CD4-positive, alpha-beta T cell treated with Interleukin-21 for 1 hour (primary cell): ENCODE results near the gene GUF1.
A peak's percentile ranks its signal among the peaks of the same experiment; 100 is the strongest.

Experiments used
- DNase-seq: peaks from one replicate; pipeline ENCODE4 v3.0.0-alpha.2; 2020

The GUF1 gene, protein sequence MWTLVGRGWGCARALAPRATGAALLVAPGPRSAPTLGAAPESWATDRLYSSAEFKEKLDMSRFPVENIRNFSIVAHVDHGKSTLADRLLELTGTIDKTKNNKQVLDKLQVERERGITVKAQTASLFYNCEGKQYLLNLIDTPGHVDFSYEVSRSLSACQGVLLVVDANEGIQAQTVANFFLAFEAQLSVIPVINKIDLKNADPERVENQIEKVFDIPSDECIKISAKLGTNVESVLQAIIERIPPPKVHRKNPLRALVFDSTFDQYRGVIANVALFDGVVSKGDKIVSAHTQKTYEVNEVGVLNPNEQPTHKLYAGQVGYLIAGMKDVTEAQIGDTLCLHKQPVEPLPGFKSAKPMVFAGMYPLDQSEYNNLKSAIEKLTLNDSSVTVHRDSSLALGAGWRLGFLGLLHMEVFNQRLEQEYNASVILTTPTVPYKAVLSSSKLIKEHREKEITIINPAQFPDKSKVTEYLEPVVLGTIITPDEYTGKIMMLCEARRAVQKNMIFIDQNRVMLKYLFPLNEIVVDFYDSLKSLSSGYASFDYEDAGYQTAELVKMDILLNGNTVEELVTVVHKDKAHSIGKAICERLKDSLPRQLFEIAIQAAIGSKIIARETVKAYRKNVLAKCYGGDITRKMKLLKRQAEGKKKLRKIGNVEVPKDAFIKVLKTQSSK

GRCh38 chr4:44678094-44679041 is at the start of gene GUF1:
GUF1 (plus strand) TSS chr4:44678420; CDS start chr4:44678623, 203 bp downstream.
- DNase-seq: peak; percentile 90

GRCh38 chr4:44629280-44629866 is 48.8 kb upstream of the GUF1 start:
- DNase-seq: peak; percentile 62

DNA sequence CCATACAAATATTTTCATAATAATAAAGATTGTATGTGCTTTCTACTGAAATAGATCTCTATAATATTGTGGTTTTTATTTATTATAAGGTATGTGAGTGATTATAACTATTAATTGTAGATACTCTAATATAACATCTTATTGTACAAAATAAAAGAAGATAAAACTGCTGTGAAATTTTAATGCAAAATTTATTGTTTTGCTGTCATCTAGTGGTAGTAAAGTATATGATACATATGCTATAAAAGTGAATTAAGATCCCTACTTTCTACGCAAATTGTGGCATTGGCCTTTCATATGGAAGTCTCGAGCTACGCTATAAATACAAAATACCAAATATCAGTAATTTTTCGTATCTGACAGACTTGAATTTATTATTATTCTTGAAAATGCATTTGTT is 46.1 kb upstream of the GUF1 start:
- DNase-seq: no peak

- DNase-seq: no peak
Observed at GRCh38 chr4:44632733-44633132, 45.5 kb upstream of the GUF1 start.

DNA sequence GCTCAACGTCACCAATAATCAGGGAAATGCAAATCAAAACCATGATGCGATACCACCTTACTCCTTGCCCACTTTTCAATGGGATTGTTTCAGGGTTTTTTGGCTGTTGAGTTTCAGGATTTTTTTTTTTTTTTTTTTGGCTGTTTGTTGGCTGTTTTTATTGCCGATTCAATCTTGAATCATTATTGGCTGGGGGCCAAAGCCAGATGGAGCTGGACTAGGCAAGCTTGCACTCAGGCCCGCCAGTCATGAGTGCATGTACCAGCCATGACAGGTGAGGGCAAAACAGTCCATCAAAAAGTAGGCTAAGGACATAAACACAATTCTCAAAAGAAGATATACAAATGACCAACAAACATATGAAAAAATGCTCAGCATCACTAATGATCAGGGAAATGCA is 40.1 kb upstream of the GUF1 start:
- no peak for DNase-seq

DNA sequence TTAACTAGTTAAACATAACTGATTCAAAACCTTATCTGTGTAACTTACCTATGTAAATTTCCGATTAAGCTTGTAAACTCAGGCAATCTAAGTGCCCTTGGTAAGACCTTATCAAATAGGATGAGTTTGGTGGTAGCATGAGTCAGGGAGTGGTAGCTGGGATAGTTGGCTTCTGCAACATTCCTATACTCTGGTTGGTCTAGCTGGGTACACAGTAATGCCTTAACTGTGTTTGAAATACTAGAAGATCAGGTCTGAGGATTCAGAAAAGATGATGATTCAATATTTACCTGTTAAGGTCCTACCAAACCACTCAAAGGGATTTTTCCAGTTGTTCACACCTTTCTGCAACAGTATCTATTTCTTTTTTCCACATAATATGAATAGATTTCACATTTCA is 32.1 kb upstream of the GUF1 start:
- no peak for DNase-seq

GRCh38 chr4:44651425-44651824 is 26.8 kb upstream of the GUF1 start, which contains the start of gene YIPF7:
YIPF7 (minus strand) TSS chr4:44651625; CDS start chr4:44650100, 1,525 bp downstream.
- no peak for DNase-seq

- DNase-seq: no peak
Observed at GRCh38 chr4:44652002-44652401, 26.2 kb upstream of the GUF1 start.

DNA sequence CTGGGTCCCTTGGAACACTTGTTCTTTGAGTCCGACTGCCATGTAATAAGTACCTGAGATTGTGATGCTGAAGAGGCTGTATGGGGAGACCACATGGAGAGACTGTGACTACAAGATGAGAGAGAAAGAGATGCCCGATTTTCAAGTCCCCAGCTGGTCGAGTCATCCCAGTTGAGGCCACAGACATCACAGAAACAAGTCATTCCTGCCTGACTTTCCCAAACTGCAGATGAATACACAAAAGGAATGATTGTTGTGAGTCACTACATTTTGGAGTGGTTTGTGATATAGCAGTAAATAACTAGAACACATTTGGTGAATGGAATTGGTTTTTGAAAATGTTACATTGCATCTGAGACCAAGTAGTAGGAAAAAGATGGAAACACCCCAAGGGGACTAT is 17.8 kb upstream of the GUF1 start:
- no peak for DNase-seq

GRCh38 chr4:44661940-44662622 is 16.1 kb upstream of the GUF1 start:
- DNase-seq: no peak

GRCh38 chr4:44662623-44663005 is 15.6 kb upstream of the GUF1 start:
- no peak for DNase-seq

- no peak for DNase-seq
Observed at GRCh38 chr4:44663539-44664263, 14.5 kb upstream of the GUF1 start.

DNA sequence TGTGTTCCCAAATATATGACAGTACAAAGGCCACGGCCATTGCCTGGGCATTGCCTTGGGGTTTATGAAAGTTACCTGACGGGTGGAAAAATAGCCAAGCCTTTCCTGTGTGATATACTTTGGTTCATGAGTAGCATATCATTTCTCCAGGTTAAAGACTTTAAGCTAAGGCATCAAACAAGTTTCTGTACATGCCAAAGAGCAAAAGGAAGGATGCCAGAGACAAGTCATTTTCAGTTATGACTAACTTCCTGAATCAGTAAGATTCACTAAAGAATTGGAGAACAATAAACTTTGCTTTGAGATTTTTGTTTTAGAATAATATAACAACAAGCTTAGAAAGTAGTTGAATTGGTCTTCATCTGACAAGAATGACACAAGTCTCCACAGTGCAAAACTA is 9.7 kb upstream of the GUF1 start:
- DNase-seq: no peak

GRCh38 chr4:44670506-44671199 is 7.6 kb upstream of the GUF1 start:
- DNase-seq: no peak

- DNase-seq: no peak
Observed at GRCh38 chr4:44671636-44672035, 6.6 kb upstream of the GUF1 start.

- no peak for DNase-seq
Observed at GRCh38 chr4:44674471-44674870, 3.7 kb upstream of the GUF1 start.

DNA sequence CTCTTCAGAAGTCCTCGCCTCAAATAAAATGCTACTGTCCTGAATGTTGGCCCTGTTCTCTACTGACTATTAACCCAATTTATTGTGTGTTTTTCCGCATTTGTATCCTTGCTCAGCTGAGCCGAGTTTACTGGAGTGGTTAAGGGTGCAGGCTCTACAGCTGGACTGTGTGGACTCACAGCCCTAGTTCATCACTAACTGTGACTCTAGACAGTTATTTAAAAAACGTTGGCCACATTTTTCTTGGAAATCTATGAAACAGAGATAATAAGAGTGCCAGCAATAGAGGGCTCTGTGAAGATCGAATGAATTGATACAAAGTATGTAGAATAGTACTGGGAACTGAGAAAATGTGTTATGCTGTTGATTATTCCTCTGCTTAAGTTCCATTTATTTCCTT is 2.9 kb upstream of the GUF1 start:
- no peak for DNase-seq

GRCh38 chr4:44679060-44679459 is 840 bp downstream of the GUF1 start:
- peak; percentile 17 for DNase-seq

- no peak for DNase-seq
Observed at GRCh38 chr4:44684648-44685047, 6.4 kb downstream of the GUF1 start.

- DNase-seq: no peak
Observed at GRCh38 chr4:44700427-44700826, 22.2 kb downstream of the GUF1 start.

DNA sequence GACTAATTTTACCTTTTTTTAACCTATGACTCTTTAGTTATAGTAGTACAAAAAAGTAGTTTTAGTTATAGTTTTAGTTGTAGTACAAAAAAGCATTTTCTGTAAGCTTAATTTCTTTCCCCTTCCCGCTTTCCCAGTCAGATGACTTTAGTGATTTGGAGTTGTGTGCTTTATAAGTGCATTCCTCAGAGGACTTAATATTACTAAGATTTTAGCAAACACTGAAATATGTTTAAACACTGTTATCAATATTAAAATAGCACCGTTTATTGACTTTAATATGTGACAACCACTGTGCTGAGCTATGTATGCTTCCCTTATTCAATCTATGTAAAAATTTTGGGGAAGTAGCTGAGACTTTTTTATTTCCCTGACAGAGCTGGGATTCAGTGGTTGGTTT is 22.8 kb downstream of the GUF1 start:
- DNase-seq: no peak
